HG03175 (cell line): ENCODE results near the gene ZNF614.
"Not testable (repeated sequence)": the region's sequence is repeated elsewhere in the genome, so short reads cannot be mapped to it uniquely, and the experiment has no call there.

Experiments
- ATAC-seq: cut with Tn5 transposase; IDR thresholded peaks from one replicate; pipeline ENCODE4 v1.9.1; 2021; ENCODE audit warnings: mild to moderate bottlenecking, moderate library complexity; ENCODE audit not compliant: unreplicated experiment

The ZNF614 gene

GRCh38 chr19:52028027-52028779 lies at the start of gene ZNF614:
ZNF614 (minus strand) TSS chr19:52028379; CDS start chr19:52025745, 2,634 bp downstream.
- peak; percentile 89 for ATAC-seq

- no peak for ATAC-seq
Observed at GRCh38 chr19:52070496-52070895, 42.3 kb upstream of the ZNF614 start.

- ATAC-seq: no peak
Observed at GRCh38 chr19:52069653-52070052, 41.5 kb upstream of the ZNF614 start.

DNA sequence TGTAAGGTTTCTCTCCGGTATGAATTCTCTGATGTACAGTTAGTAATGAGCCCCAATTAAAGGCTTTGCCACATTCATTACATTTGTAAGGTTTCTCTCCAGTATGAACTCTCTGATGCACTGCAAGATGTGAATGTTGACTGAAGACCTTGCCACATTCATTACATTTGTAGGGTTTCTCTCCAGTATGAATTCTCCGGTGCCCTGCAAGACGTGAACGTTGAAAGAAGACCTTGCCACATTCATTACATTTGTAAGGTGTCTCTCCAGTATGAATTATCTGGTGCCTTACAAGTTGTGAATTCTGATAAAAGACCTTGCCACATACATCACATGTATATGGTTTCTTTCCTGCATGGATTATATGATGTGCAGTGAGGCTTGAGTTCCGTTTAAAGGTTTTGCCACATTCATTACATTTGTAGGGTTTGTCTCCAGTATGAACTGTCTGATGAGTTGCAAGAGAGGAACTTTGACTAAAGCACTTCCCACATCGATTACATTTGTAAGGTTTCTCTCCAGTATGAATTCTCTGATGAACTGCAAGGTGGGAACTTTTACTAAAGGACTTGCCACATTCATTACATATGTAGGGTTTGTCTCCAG lies 38.2 kb upstream of the ZNF614 start:
- ATAC-seq: no peak

GRCh38 chr19:52065399-52065798 lies 37.2 kb upstream of the ZNF614 start:
- ATAC-seq: no peak

DNA sequence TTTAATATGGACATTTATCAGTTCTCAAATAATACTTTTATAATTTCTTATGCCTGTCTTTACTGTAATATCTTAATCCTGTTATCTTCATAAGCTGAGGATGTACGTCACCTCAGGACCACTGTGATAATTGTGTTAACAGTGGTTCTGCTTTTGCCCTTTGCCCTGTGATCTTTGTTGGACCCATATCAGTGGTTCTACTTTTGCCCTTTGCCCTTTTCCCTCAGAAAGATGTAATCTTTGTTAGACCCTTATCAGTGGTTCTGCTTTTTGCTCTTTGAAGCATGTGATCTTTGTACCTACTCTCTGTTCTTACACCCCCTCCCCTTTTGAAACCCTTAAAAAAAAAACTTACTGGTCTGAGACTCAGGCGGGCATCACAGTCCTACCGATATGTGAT lies 28.3 kb upstream of the ZNF614 start:
- not testable (repeated sequence) for ATAC-seq

DNA sequence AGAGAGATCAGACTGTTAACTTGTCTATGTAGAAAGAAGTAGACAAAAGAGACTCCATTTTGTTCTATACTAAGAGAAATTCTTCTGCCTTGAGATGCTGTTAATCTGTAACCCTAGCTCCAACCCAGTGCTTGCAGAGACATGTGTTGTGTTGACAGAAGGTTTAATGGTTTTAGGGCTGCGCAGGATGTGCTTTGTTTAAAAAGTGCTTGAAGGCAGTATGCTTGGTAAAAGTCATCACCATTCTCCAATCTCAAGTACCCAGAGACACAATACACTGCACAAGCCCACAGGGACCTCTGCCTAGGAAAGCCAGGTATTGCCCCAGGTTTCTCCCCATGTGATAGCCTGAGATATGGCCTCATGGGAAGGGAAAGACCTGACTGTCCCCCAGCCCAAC lies 23.6 kb upstream of the ZNF614 start:
- not testable (repeated sequence) for ATAC-seq

DNA sequence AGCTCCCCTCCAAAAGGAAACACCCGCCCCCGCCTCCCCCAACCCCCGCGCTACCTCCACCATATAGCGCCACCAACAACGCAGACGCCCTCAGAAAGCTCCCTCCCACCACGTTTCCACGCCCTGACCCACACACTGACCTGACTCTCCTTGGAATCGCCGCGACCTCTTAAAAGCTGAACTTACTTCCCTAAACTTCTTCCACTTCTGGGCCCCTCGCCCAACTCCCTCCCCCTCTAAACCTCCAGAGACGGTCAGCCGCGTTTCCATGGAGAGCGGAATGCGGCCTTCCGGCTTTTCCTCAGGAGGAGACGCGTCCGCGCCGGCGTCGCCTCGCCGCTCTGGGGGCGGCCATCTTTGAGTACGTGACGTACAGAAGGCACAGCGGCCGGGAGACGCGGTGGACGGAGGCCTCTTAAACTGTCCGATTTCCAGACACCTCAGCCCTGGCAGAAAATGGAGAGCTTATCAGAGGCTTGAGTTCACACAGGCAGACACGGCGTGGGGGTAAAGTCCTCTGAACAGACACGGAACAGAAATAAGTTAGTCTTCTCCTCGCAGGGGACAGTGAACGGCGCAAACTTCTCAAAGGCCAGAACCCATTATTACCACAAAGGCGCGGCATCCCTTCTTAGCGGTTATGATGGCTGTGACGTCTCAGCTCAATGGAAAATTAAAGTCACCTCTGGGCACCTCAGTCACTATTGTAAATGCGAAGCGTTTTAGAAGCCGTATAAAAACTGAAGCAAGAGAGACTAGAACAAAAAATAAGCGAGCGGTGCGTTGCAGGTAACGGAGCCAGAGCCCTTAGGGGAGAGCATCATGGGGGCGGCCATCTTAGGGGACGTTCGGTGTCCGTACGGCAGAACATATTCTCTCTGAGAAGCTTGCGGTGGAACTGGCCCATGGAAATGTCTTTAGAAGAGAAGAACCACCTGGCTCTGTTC lies 20.6 kb upstream of the ZNF614 start, which contains the start of gene ZNF432:
ZNF432 (minus strand) TSS at position 284 of the 947 bp plus-strand sequence. CDS start 1,970 bp downstream, outside the sequence.
- ATAC-seq: peak; percentile 92

DNA sequence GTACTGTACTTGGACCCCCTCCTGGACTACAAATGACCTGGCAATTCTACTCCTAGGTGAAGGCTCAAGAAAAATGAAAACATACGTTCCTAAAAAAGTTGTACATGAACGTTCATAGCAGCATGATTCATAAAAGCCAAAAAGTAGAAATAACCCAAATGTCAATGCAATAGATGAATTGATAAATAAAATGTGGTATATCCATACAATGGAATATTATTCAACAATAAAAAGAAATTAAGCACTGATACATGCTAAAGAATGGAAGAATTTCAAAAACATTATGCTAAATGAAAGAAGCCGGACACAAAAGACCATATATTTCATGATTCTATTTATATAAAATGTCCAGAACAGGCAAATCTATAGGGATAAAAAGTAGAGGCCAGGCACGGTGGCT lies 11.0 kb upstream of the ZNF614 start:
- ATAC-seq: no peak

GRCh38 chr19:52034051-52034728 lies 6.0 kb upstream of the ZNF614 start:
- ATAC-seq: no peak

GRCh38 chr19:52028780-52029123 lies 573 bp upstream of the ZNF614 start:
- peak; percentile 30 for ATAC-seq

- ATAC-seq: not testable (repeated sequence)
Observed at GRCh38 chr19:52026255-52026990, 1.8 kb downstream of the ZNF614 start.

- not testable (repeated sequence) for ATAC-seq
Observed at GRCh38 chr19:52024478-52024877, 3.7 kb downstream of the ZNF614 start.

DNA sequence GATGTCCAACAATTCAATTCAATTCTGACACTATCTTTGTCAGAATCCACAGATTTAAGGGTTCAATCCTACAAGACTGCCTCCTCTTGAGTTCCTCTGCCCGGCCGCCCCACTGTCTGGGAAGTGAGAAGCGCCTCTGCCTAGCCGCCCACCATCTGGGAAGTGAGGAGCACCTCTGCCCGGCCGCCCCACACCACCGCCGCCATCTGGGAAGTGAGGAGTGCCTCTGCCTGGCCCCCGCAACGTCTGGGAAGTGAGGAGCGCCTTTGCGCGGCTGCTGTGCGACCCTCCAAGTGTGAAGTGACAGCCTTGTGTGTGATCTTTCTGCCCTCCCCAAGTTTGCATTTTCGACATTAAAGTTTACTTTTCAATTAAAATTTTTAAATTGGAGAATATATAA lies 6.0 kb downstream of the ZNF614 start:
- ATAC-seq: no peak

DNA sequence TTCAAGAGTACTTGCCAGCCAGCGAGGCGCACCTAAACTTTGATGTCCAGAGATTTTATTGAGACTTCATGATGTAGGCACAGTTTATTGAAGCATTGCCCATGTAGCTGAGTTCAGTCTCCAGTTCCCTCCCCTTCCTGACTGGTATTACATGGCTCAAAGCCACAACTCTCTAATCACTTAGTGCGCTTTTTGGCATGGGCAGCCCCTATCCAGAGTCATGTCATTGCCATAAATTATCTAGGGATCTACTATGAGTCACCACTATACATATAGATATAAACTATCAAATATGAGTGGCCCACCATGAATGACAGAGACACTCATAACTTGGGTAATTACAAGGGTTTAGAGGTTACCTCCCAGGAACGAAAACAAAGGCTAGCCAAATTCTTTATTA lies 7.7 kb downstream of the ZNF614 start:
- ATAC-seq: no peak

GRCh38 chr19:52010674-52011073 lies 17.5 kb downstream of the ZNF614 start:
- ATAC-seq: no peak

- peak; percentile 74 for ATAC-seq
Observed at GRCh38 chr19:52007806-52008557, 20.2 kb downstream of the ZNF614 start, which contains the start of gene ZNF615. ZNF615 (minus strand) TSS chr19:52008211; CDS start chr19:52003711, 4,500 bp downstream.

GRCh38 chr19:52007451-52007805 lies 20.8 kb downstream of the ZNF614 start:
- no peak for ATAC-seq

- ATAC-seq: no peak
Observed at GRCh38 chr19:51994048-51994644, 34.0 kb downstream of the ZNF614 start.
